ENCODE results near the gene PKDREJ.

DNA sequence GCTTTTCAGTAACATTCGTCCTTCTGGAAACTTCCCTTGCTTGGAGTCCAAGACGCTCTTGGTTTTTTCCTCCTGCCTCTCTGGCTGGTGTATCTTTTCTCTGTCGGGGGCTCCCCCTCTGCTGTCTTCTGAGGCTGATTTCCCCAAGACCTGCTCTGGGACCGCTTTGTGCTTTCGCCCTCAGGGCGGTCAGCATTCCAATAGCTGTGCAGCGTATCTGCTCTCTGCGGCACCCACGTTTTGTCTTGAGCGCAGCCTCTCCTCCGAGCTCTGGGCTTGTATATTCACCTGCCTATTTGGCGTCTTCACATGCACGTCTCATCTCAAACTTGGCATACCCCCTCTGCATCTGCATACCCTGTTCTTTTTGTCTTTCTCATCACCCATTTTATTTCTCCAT, 36.0 kb upstream of the PKDREJ start:
- TF ChIP-seq, protein P1, sequence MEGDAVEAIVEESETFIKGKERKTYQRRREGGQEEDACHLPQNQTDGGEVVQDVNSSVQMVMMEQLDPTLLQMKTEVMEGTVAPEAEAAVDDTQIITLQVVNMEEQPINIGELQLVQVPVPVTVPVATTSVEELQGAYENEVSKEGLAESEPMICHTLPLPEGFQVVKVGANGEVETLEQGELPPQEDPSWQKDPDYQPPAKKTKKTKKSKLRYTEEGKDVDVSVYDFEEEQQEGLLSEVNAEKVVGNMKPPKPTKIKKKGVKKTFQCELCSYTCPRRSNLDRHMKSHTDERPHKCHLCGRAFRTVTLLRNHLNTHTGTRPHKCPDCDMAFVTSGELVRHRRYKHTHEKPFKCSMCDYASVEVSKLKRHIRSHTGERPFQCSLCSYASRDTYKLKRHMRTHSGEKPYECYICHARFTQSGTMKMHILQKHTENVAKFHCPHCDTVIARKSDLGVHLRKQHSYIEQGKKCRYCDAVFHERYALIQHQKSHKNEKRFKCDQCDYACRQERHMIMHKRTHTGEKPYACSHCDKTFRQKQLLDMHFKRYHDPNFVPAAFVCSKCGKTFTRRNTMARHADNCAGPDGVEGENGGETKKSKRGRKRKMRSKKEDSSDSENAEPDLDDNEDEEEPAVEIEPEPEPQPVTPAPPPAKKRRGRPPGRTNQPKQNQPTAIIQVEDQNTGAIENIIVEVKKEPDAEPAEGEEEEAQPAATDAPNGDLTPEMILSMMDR (IDR thresholded peaks at IDR 0.05) = no peak
- TF ChIP-seq POLR2A (IDR thresholded peaks at IDR 0.05) (no peak), EP300 (IDR thresholded peaks at IDR 0.05) (no peak)

All from ovary (tissue), 3 donors.